GM19239 (cell line): ENCODE data around the gene DAPK2.

ENCODE experiments used
- DNase-seq: peaks from one replicate; pipeline ENCODE4 v3.0.0; 2011; ENCODE audit warnings: low spot score; ENCODE audit not compliant: insufficient read length
- FAIRE-seq: peaks from 2 replicates; lab custom pipeline; 2011; peaks lifted over from hg19 to GRCh38; lab: Jason Lieb, UNC

The DAPK2 gene

GRCh38 chr15:64029110-64029509, 17.2 kb downstream of the DAPK2 start:
- DNase-seq (no peak), FAIRE-seq (no peak)

DNA sequence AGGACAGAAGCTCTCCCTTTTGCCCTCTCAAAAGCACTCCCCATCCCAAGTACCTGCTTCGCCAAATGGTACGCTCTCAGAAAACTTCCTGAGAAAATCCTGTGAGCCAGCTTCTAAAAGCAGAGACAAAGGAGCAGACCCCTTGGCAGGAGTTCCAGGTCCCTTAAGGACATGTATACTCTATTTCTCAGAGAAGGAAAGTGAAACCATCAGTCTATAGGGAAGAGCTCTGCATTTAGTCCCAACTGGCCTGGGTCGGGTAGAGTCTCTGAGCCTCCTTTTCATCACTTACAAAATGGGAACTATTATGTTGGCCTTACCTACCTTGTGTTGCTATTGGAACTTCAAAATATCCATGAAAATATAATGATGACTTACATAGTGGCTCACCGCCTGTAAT, 19.7 kb downstream of the DAPK2 start:
- no peak for FAIRE-seq

DNA sequence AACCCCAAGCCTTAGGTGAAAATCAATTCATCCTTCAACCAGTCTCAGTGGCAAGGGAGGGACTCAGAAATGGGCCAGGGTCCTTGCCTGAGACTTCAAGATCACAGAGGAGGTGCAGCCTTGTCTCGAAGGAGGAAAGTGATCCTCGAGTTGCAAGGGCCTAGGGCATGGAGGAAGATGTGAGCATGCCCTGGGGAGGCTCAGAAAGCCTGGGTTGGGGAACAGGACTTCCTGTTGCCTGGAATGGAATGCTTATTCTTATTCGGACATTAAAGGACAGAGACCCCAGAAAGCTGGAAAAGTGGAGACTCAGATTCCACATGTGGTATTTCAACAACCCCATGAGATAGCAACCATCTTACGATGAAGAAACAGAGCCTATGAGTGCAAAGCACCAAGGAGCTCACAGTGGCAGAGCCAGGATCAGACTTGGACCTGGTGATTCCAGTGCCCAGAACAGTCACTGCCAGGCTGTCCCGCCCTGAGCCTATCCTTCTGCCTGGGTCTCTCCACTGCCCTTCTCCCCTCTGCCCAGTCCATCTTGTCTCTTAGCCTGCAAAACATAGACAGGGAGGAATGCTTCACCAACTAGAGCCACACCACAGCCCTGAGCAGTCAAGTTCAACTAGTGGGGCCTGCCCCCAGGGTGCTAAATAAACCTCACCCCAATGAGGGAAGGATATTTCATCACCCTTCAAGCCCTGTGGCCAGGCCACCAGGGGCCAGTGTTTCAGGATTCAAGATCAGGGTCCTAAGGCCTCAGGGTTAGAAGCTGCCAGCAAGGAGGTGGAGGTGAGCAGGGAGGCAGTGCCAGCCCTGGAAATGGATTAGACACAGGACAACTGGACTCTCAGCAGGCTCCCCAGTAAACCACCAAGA, 21.9 kb downstream of the DAPK2 start:
- FAIRE-seq (no peak), DNase-seq (no peak)

More for the DNA sequence above, 19.7 kb downstream of the DAPK2 start:
- DNase-seq = no peak

- no peak for FAIRE-seq
Measured at GRCh38 chr15:64023220-64023619, 23.1 kb downstream of the DAPK2 start.

DNA sequence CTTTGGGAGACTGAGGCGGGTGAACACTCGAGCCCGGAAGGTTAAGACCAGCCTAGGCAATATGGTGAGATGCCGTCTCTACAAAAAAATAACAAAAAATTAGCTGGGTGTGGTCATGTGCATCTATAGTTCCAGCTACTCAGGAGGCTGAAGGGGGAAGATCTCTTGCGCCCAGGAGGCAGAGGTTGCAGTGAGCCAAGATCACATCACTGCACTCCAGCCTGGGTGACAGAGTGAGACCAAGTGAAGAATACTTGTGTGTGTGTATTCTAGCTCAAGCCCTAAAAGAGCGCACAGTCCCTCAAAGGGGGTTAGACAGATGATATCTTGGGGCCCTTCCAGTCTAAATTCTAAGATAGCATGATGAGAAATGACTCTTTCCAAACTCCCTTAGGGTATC, 23.7 kb downstream of the DAPK2 start:
- DNase-seq = no peak
- FAIRE-seq = no peak

More at GRCh38 chr15:64023220-64023619, 23.1 kb downstream of the DAPK2 start:
- DNase-seq = no peak

- no peak for FAIRE-seq
Measured at GRCh38 chr15:64019764-64020163, 26.5 kb downstream of the DAPK2 start.

GRCh38 chr15:64017591-64018163, 28.6 kb downstream of the DAPK2 start:
- FAIRE-seq = no peak
- DNase-seq = no peak

More at GRCh38 chr15:64019764-64020163, 26.5 kb downstream of the DAPK2 start:
- DNase-seq = no peak

DNA sequence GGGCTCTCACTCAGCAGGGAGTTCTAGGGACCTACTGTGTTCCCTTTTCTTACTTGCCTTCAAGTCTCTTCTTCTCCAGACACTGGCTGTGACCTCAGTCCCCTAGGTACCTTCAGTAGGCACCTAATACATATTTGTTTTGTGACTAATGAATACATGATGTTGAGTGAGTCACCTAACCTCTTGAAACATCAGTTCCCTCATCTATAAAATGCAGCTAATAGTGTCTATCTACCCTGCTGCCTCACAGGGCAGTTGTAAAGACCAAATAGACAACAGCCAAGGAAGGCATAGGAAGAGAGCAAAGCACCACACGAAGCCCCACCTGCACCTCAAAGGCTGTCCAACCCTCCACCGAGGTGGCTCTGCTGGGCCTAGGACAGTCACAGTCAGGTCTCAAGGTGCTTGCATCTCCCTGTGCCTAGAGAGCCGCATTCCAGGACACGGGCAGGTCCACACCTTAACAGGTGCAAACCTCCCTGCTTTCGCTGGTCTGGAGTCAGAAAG, 29.1 kb downstream of the DAPK2 start:
- FAIRE-seq (no peak), DNase-seq (no peak)

GRCh38 chr15:64016257-64016656, 30.0 kb downstream of the DAPK2 start:
- FAIRE-seq (no peak), DNase-seq (no peak)

DNA sequence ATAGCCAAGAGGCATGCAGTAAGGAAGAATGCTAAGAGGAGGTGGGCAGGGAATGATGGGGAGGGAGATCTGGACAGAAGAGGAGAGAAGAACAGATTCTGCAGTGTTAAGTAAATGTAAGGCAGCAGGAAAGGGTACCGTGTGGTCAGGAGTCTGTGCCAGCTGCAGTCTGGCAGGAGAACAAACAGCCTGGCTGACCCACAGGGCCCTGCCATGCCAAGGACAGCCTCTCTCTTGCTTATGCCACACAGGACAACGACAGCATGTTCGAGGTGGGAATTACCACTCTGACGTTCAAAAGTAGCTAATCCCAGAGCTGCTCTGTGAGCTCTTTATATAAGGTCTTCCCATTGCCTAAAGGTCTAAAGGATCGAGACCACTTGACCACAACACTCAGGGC, 31.3 kb downstream of the DAPK2 start:
- no peak for DNase-seq
- FAIRE-seq = no peak

GRCh38 chr15:64013179-64014062, 32.9 kb downstream of the DAPK2 start:
- DNase-seq = no peak
- FAIRE-seq = no peak

GRCh38 chr15:64011736-64012135, 34.5 kb downstream of the DAPK2 start:
- no peak for DNase-seq
- FAIRE-seq = no peak

DNA sequence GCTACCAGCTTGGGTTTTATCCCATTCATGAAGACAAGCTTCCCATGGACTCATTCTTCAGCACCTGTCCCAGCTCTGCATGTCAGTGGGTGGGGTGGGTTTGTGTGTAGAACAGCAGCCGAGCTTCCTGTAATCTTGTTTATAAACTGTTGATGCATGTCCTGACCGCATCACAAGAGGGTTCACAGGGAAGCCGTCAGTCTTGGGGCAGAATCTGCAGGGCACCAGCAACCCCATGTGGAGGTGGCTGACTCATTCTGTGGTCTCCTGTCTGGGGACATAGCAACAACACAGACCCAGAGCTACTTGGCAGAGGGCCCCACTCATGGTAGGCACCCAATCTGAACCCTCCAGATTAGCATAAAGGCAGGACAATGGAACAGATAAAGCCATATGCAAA, 35.6 kb downstream of the DAPK2 start:
- peak; percentile 78 for DNase-seq
- FAIRE-seq = peak; percentile 92

- DNase-seq (peak; percentile 24), FAIRE-seq (peak; percentile 60)
Measured at GRCh38 chr15:64009798-64010261, 36.5 kb downstream of the DAPK2 start.

DNA sequence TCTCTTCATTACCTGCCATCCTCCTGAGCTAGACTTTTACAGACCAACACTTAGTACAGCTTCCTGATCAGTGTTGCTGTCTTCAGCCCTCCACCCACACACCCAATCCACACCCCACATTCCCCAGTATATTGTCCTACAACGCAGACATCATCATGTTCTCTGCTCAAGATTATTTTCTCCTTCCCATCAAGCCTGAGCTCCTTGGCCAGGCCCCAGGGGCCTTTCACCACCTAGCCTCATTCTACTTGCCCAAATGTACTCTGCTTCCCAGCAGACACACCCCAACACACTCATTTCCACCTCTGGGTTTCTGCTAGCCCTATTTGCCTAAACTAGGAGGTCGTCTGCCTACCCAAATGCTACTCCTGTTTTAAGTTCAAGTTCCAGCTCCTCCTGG, 37.0 kb downstream of the DAPK2 start:
- no peak for DNase-seq
- FAIRE-seq = no peak

DNA sequence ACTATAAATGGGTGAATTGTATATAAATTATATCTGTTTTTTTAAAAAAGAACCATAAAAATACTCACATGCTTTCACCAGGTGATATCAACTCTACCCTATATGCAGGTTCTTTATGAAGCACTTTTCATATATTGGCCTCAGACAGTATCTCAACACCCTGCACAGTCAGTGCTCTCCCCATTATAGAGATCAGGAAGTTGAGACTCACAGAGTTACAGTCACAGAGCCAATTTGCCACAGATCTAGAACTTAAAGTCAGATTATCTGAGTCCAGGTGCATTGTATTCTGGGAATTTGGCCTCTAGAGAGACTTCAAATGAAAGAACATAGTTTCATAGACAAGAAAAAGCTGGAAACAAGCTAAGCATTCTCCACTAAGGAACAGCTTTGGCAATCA, 38.1 kb downstream of the DAPK2 start:
- FAIRE-seq = no peak
- no peak for DNase-seq

- DNase-seq (no peak), FAIRE-seq (no peak)
Measured at GRCh38 chr15:64006642-64007041, 39.6 kb downstream of the DAPK2 start.

- DNase-seq = no peak
- no peak for FAIRE-seq
Measured at GRCh38 chr15:64004587-64004986, 41.7 kb downstream of the DAPK2 start.

DNA sequence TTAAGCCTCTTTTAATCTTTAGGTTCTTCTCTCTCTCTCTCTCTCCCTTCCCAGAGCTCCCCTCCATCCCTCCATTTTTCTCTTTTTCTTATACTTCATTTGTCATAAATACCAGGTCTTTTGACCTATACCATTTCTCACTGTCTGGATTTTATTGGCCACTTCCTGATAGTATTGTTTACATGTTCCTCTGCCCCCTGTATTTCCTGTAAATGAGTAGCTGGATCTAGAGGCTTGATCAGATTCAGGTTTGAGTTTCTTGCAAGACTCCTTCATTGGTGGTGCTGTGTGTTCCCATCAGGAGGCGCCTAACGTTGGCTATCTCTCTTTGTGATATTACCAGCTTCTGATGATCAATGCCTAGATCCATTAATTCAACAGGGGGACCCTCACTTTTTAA, 42.2 kb downstream of the DAPK2 start:
- FAIRE-seq (no peak), DNase-seq (no peak)

- DNase-seq = no peak
- no peak for FAIRE-seq
Measured at GRCh38 chr15:64003182-64003581, 43.1 kb downstream of the DAPK2 start.
